ENCODE data around the gene CAP2.
"Not testable (repeated sequence)": the region's sequence is repeated elsewhere in the genome, so short reads cannot be mapped to it uniquely, and the experiment has no call there.

CAP2 gene

DNA sequence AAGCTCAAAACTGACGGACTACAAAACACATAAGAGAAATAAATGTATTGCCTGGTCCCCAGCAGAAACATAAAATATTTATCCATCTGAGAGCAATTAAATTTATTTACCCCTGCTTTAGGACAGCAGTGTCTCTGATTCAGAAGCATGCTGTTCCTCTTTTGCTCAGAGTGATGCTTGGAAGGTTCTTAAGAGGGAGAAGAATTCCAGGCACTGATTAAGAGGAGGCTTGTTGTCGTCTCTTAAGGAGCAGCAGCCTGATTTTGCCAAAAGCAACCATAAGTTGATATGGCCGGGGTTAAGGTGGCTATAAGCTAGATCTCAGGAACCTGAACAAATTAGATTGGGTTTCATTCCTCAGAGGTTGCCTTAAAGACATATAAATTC, 25.8 kb downstream of the CAP2 start:
- TF ChIP-seq, protein P1, sequence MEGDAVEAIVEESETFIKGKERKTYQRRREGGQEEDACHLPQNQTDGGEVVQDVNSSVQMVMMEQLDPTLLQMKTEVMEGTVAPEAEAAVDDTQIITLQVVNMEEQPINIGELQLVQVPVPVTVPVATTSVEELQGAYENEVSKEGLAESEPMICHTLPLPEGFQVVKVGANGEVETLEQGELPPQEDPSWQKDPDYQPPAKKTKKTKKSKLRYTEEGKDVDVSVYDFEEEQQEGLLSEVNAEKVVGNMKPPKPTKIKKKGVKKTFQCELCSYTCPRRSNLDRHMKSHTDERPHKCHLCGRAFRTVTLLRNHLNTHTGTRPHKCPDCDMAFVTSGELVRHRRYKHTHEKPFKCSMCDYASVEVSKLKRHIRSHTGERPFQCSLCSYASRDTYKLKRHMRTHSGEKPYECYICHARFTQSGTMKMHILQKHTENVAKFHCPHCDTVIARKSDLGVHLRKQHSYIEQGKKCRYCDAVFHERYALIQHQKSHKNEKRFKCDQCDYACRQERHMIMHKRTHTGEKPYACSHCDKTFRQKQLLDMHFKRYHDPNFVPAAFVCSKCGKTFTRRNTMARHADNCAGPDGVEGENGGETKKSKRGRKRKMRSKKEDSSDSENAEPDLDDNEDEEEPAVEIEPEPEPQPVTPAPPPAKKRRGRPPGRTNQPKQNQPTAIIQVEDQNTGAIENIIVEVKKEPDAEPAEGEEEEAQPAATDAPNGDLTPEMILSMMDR (IDR thresholded peaks at IDR 0.05; ENCODE audit: low read depth, low read length) = no peak
- peak in 1 of 2 donors; percentile 32 for DNase-seq (ENCODE audit: low read depth in 2 of 2)
- no peak overlapping the region for H3K4me3 ChIP-seq (replicated peaks in 1 of 2; ENCODE audit: low read depth in 2 of 2, low read length in 2 of 2)

GRCh38 chr6:17420368-17420767, 27.0 kb downstream of the CAP2 start:
- DNase-seq (ENCODE audit: low read depth in 2 of 2) = no peak
- TF ChIP-seq, protein P1 (IDR thresholded peaks at IDR 0.05; ENCODE audit: low read depth, low read length) = no peak
- no peak overlapping the region for H3K4me3 ChIP-seq (replicated peaks in 1 of 2; ENCODE audit: low read depth in 2 of 2, low read length in 2 of 2)

- no peak for DNase-seq (ENCODE audit: low read depth in 2 of 2)
Observed at GRCh38 chr6:17421406-17421805, 28.0 kb downstream of the CAP2 start.

GRCh38 chr6:17423026-17423425, 29.6 kb downstream of the CAP2 start:
- TF ChIP-seq, protein P1 (IDR thresholded peaks at IDR 0.05; ENCODE audit: low read depth, low read length) = no peak
- H3K4me3 ChIP-seq (replicated peaks in 1 of 2; ENCODE audit: low read depth in 2 of 2, low read length in 2 of 2) = no peak overlapping the region
- peak in 1 of 2 donors; percentile 40 for DNase-seq (ENCODE audit: low read depth in 2 of 2)

More at GRCh38 chr6:17421406-17421805, 28.0 kb downstream of the CAP2 start:
- no peak overlapping the region for H3K4me3 ChIP-seq (replicated peaks in 1 of 2; ENCODE audit: low read depth in 2 of 2, low read length in 2 of 2)
- TF ChIP-seq, protein P1 (IDR thresholded peaks at IDR 0.05; ENCODE audit: low read depth, low read length) = no peak

DNA sequence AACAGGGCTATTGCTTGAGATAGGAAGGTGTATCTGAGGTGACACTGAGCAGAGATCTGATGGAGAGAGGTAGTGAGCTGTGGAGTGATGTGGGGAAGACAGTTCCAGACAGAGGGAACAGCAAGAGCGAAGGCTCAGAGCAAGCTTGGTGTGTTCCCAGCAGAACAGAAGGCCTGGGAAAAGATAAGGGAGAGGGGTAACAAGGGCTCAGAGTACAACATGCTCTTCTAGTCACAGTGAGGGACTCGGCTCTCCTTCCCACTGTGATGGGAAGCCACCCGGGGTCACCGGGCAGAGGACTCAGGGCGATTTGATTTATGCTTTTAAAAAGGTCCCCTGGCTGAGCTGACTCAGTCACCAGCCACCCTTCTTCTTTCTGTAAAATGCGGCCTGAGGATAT, 33.7 kb downstream of the CAP2 start:
- TF ChIP-seq, protein P1 (IDR thresholded peaks at IDR 0.05; ENCODE audit: low read depth, low read length) = no peak
- no peak for DNase-seq (ENCODE audit: low read depth in 2 of 2)
- no peak overlapping the region for H3K4me3 ChIP-seq (replicated peaks in 1 of 2; ENCODE audit: low read depth in 2 of 2, low read length in 2 of 2)

- H3K4me3 ChIP-seq (replicated peaks in 1 of 2; ENCODE audit: low read depth in 2 of 2, low read length in 2 of 2) = no peak overlapping the region
- TF ChIP-seq, protein P1 (IDR thresholded peaks at IDR 0.05; ENCODE audit: low read depth, low read length) = no peak
- DNase-seq (ENCODE audit: low read depth in 2 of 2) = no peak
Observed at GRCh38 chr6:17427617-17428016, 34.2 kb downstream of the CAP2 start.

- not testable (repeated sequence) for H3K4me3 ChIP-seq (replicated peaks in 1 of 2; ENCODE audit: low read depth in 2 of 2, low read length in 2 of 2); DNase-seq (ENCODE audit: low read depth in 2 of 2)
Observed at GRCh38 chr6:17428595-17429120, 35.3 kb downstream of the CAP2 start.
